HG02970 (cell line): ENCODE results near the gene PDE4D.

ENCODE experiments used
- ATAC-seq: cut with Tn5 transposase; IDR thresholded peaks from one replicate; pipeline ENCODE4 v1.9.1; 2021; ENCODE audit warnings: mild to moderate bottlenecking, moderate library complexity, moderate number of reproducible peaks; ENCODE audit not compliant: unreplicated experiment, low FRiP score

The PDE4D gene

GRCh38 chr5:59125011-59125961, 768.2 kb downstream of the PDE4D start:
- ATAC-seq = no peak

DNA sequence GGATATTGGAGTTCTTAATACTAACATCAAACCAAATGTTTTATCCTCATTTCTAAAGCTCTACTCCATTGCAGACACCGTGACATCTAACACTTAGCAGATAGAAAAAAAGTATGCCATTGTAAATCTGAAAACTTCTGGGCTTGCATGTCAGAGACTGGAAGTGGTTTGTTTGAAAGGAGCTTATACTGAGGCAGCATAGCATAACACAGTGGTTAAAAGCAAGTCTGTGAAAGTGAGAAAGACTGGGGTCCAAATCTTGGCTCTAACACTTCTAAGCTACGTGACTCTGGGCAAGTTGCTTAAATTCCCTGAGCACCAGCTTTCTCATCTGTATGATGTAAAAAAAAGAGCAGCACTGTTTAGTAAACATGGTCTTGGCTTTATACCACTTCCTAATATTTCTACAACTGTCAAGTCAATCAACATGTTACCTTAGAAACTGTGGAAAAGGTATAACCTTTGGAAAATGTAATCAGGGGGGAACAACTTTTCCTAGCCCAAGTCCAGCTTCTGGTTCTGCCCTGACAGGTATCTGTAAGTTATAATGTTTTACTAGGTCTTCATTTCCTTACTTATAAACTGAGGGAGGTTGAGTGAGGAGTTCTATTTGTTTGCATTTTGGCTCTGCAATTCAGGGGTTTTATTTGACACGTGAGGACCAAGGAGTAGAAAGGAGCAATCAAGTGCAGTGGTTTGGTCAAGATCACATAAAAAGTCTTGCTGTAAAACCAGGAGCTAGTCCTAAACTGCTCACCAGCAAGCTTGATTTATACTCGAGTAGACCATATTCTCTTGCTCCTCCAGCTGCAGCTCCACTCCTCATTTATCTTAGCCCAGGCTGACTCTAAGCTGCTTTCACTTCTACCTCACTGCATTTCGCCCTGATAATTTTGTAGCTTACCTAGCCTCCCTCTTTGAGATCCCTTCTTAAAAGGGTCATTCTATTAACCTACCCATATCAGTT, 769.6 kb downstream of the PDE4D start:
- no peak for ATAC-seq

GRCh38 chr5:59119480-59119879, 774.0 kb downstream of the PDE4D start:
- ATAC-seq = no peak

DNA sequence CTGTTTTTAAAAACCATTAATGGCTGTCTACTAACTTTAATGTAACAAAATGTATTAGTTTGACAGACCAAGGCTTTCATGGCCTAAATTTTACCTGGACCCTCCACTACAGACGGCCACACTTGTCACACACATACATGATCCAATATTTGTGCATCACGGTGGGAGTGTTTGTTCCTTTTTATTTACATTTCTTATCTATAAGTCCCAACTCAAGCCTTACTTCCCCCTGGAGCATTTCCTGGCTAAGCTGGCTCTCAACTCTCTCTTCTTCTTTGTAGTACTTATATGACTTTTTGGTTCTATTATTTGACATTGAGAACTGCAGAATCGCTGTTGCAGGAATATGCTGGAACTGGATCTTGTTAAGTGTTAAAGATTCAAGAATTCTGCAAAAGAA, 776.2 kb downstream of the PDE4D start:
- ATAC-seq = no peak

GRCh38 chr5:59116231-59116865, 777.2 kb downstream of the PDE4D start:
- ATAC-seq = no peak

GRCh38 chr5:59115345-59115744, 778.2 kb downstream of the PDE4D start:
- no peak for ATAC-seq

DNA sequence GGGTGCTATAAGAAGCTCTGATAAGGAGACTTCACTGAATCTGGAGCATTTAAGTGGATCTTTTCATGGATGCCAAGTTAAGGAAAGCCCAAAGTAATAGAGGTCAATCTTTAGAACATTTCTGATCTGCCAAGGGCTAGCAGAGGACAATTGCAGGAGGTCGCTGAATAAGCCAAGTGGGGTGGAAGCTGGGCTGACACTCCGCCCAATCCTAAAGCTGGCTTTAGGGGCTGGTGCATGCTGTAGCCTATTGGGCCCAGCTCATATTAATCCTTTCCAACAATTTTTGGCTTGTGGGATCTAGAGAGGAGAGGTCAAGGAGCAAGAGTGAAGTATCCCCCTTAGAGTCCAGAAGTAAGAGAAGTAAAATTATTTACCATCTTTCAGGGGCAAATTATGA, 784.1 kb downstream of the PDE4D start:
- no peak for ATAC-seq

GRCh38 chr5:59107692-59108091, 785.8 kb downstream of the PDE4D start:
- no peak for ATAC-seq

GRCh38 chr5:59104400-59105127, 789.0 kb downstream of the PDE4D start:
- ATAC-seq = no peak

GRCh38 chr5:59103303-59103702, 790.2 kb downstream of the PDE4D start:
- no peak for ATAC-seq

DNA sequence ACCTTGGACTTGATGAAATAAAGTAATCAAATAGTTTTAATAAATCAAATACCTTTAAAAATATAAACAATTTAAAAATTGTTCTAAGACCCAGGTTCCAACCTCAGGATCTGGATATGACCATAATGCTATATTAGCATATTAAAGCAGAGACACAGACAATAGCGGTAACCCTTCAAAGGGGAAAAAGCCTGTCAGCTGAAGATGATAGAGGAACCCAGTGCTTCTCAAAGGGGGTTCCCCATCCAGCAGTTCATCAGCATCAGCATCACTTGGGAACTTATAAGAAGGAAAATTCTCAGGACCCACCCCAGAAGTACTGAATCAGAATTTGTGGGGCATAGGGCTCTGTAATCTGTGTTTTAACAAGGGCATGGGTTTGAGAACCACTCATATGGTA, 791.1 kb downstream of the PDE4D start:
- no peak for ATAC-seq

GRCh38 chr5:59100875-59101274, 792.7 kb downstream of the PDE4D start:
- ATAC-seq = no peak

GRCh38 chr5:59099995-59100345, 793.6 kb downstream of the PDE4D start:
- ATAC-seq = no peak

GRCh38 chr5:59099270-59099994, 794.1 kb downstream of the PDE4D start:
- ATAC-seq = no peak

- ATAC-seq = no peak
Observed at GRCh38 chr5:59098743-59099142, 794.8 kb downstream of the PDE4D start.

DNA sequence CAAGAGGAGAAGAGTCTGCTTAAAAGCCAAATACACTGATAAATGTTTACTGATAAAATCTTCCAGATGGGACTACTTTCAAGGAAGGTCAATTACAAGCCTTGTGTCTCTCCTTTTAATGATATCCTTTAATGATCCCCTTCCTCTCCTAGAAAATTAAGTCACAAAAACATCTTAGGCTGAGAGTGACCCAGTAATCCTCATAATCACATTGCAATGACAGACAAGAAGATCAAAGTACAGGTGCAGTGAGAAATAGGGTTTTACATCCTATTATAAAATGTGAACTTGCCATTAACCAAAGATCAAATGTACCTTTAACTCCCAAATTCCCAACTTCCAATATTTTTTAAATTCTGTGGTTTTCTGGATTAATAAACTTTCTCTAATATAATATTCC, 795.8 kb downstream of the PDE4D start:
- no peak for ATAC-seq

GRCh38 chr5:59097116-59097515, 796.4 kb downstream of the PDE4D start:
- no peak for ATAC-seq

DNA sequence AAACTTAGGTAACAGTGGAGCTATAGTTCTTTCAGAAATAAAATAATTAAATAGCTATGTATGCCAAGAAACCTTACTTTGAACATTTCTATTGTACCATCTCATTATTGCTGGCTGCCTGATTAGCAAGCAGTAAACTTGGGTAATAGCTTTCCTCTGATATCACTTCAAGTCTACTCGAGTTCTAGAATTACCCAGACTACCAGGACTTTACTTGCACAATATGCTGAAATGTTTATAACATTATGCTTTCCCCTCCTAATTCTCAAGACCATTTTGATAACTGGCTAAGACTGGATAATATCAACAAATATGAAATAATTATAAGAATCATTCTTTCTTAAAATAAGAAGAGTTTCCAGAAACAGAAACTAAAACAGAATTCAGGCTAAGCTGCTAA, 798.0 kb downstream of the PDE4D start:
- ATAC-seq = no peak

DNA sequence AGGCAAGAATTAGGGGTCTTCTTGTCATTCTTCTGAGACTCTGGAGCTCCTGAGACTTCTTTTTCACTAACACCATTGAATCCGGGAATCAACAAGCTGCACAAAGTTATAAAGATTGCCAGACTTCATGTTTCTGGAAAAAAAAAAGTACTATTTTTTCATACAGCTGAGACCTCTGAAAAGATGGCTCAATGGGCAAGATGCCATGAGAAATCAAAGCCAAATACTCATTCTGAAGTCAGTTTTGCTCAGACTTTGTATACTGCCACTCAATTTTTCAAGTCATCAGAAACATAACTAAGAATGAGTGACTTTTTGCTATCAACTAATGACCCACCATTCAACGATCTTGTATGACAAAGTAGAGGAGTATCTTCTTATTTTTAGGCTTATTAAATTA, 798.7 kb downstream of the PDE4D start:
- ATAC-seq = no peak

DNA sequence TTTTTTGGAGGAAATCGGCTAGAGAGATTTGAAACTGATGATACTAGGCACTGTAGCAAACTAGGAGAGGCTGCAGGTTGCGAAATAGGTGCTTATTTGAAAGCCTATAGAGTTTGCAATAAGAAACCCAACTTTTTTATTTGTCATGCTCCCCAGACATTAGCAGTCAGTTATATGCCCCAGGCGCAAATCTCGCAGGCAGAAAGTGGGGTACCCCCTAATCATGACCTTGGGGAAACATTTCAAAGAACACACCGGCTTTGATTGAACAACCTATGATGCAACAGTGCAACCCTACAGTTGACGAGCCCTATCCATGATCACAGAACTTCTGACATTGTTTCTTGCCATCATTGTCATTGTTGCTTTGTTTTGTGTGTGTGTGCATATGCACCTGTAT, 800.2 kb downstream of the PDE4D start:
- ATAC-seq = no peak
